Common myeloid progenitor, CD34-positive (primary cell): ENCODE measurements around the gene HHATL.
A peak's percentile ranks its signal among the peaks of the same experiment; 100 is the strongest.

ENCODE experiments used
- CTCF ChIA-PET: fragments of 350-600 bp; sonication (Branson Sonifier 250); formaldehyde crosslinking; loops from one replicate; lab custom pipeline; 2021; ENCODE audit warnings: antibody characterized with exemption; lab: Charles Lee
- POLR2A ChIA-PET: fragments of 350-600 bp; sonication (Branson Sonifier 250); formaldehyde crosslinking; loops from one replicate; lab custom pipeline; 2021; ENCODE audit warnings: antibody characterized with exemption; lab: Charles Lee
- DNase-seq, 3 donors: peaks; one replicate each; pipeline versions ENCODE4 v3.0.0 to v3.0.0-alpha.2; 2013
- H3K27ac ChIP-seq, 2 experiments: 1 replicate in 1 of 2; 2 replicates in 1 of 2; pipeline ENCODE4 v1.7.0; 2013; ENCODE audit warnings: inconsistent platforms in 2 of 2, low read length in 2 of 2, mild to moderate bottlenecking in 2 of 2, low read depth in 1 of 2, moderate library complexity in 1 of 2; ENCODE audit not compliant: severe bottlenecking in 2 of 2, insufficient read depth in 1 of 2, poor library complexity in 1 of 2
- H3K27me3 ChIP-seq, 5 experiments: replicated peaks in 2 of 5; 1 replicate in 3 of 5; 2 replicates in 2 of 5; pipeline versions ENCODE4 v1.6.1 to v1.7.0; 2013; ENCODE audit warnings: low read length in 4 of 5, mild to moderate bottlenecking in 2 of 5, moderate library complexity in 2 of 5, inconsistent platforms in 1 of 5; ENCODE audit not compliant: insufficient read depth in 5 of 5, control insufficient read depth in 4 of 5
- H3K36me3 ChIP-seq, 4 experiments: 1 replicate in 2 of 4; 2 replicates in 2 of 4; pipeline versions ENCODE4 v1.6.1 to v1.7.0; 2013; ENCODE audit warnings: low read length in 3 of 4, control low read depth in 1 of 4, mild to moderate bottlenecking in 1 of 4; ENCODE audit not compliant: control insufficient read depth in 4 of 4, insufficient read depth in 4 of 4
- H3K4me1 ChIP-seq, 4 experiments: 1 replicate in 3 of 4; 2 replicates in 1 of 4; pipeline versions ENCODE4 v1.6.1 to v1.7.1; 2013; ENCODE audit warnings: low read length in 3 of 4, mild to moderate bottlenecking in 3 of 4, control low read depth in 1 of 4, inconsistent platforms in 1 of 4, moderate library complexity in 1 of 4; ENCODE audit not compliant: control insufficient read depth in 4 of 4, insufficient read depth in 4 of 4; ENCODE audit errors: control extremely low read depth in 1 of 4
- H3K4me3 ChIP-seq, 7 experiments: 1 replicate in 4 of 7; 2 replicates in 3 of 7; pipeline versions ENCODE4 v1.5.1 to v1.7.0; 2013; ENCODE audit warnings: mild to moderate bottlenecking in 7 of 7, low read length in 6 of 7, moderate library complexity in 6 of 7, inconsistent platforms in 2 of 7, low read depth in 2 of 7, control low read depth in 1 of 7; ENCODE audit not compliant: insufficient read depth in 4 of 7, control insufficient read depth in 1 of 7; ENCODE audit errors: extremely low read depth in 1 of 7
- H3K9me3 ChIP-seq, 5 experiments: 1 replicate in 4 of 5; 2 replicates in 1 of 5; pipeline versions ENCODE4 v1.6.1 to v1.7.1; 2013; ENCODE audit warnings: low read length in 4 of 5, mild to moderate bottlenecking in 2 of 5, inconsistent platforms in 1 of 5, low read depth in 1 of 5, moderate library complexity in 1 of 5; ENCODE audit not compliant: control insufficient read depth in 4 of 5, insufficient read depth in 2 of 5; ENCODE audit errors: control extremely low read depth in 1 of 5
- WGBS: methylation state at CpG from one replicate; pipeline ENCODE4 v1.1.5; 2013; ENCODE audit not compliant: insufficient coverage; 5-methylcytosine and 5-hydroxymethylcytosine counted together

HHATL gene

DNA sequence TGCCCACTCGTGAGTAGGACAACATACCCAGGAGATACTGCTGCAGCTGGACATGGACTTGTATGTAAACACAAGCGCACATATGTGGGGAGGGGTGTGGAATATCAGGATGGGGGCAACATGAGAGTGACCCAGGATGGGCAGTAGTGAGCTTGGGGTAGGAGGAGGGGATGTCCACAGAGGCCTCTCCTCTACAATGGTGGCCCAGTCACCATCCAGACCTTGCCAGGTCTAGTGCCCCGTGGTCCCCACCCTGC lies 49.4 kb downstream of the HHATL start:
- CTCF ChIA-PET = interaction anchor here (1.3 kb wide), 1 partner anchor 106 kb away, joined by 3 read pairs; no protein-coding TSS in a partner anchor
- Histone ChIP-seq H3K27me3 (no peaks in the 10 kb centered on the region), H3K27ac (no peak overlapping the region), H3K4me3 (peak overlapping the region in 4 of 7 experiments; percentile 51 to 84 (median 74)), H3K4me1 (peaks cover 6 to 34% (median 32%) of the 10 kb centered on the region in 4 experiments), H3K9me3 (no peaks in the 10 kb centered on the region), H3K36me3 (peaks cover 0 to 18% (median 3%) of the 10 kb centered on the region in 4 experiments)
- POLR2A ChIA-PET = no interaction called here
- DNase-seq = no peak
- WGBS = 100% methylated on average over 1 of the region's 3 CpGs

DNA sequence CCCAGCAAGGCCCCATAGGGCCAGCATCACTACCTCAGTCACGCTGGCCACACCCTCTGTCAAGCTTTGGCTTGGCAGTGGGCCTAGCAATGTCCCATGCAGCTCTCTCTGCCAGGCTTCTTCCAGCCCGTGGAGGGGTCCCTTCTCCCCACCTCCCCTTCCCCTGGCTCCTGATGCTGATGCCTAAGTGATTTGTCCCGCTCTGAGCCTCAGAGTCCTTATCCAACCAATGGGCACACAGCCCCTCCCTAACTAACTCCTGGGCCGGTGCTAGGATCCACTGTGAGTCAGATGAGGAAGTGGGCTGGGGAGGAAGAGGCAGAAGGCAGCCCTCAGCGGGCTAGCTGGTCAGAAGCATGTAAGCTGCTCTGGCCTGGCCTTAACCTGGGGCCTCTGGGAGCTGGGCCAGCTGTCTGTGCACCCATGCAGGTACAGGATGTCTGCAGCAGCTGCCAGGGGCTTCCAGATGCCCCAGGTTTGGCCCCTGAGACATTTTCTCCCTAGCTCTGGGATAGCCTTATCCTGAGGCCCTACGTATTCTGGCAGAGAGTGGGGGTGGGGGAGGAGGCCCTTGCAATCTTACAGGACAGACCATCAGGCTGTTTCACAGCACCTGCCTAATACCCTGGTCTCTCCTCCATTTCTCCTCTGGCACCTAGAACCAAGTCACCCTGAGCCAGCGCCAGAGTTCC lies 49.8 kb downstream of the HHATL start:
- H3K9me3 ChIP-seq = no peaks in the 10 kb centered on the region
- no peaks in the 10 kb centered on the region for H3K27me3 ChIP-seq
- peak overlapping the region in 3 of 7 experiments; percentile 5 to 84 (median 72) for H3K4me3 ChIP-seq
- H3K27ac ChIP-seq = no peak overlapping the region
- WGBS = 24% methylated on average over 5 of the region's 7 CpGs
- ChIA-PET CTCF (interaction anchor here (1.1 to 2.3 kb wide), 6 partner anchors 16 to 107 kb away, joined by 3 to 13 read pairs (median 4); no protein-coding TSS in a partner anchor), POLR2A (interaction anchor here (0.5 kb wide), 1 partner anchor 1675 kb away, joined by 4 read pairs; no protein-coding TSS in a partner anchor)
- peak; percentile 42 to 82 (median 74) for DNase-seq
- peaks cover under 1 to 22% (median 7%) of the 10 kb centered on the region in 4 experiments for H3K36me3 ChIP-seq
- H3K4me1 ChIP-seq = peaks cover 6 to 34% (median 32%) of the 10 kb centered on the region in 4 experiments

- H3K4me1 ChIP-seq = peaks cover 6 to 34% (median 32%) of the 10 kb centered on the region in 4 experiments
- ChIA-PET CTCF (interaction anchor here (0.9 to 2.3 kb wide), 8 partner anchors 9 to 106 kb away, joined by 3 to 13 read pairs (median 4); no protein-coding TSS in a partner anchor), POLR2A (interaction anchor here (0.5 kb wide), 1 partner anchor 1675 kb away, joined by 4 read pairs; no protein-coding TSS in a partner anchor)
- H3K4me3 ChIP-seq = peak overlapping the region in 1 of 7 experiments; percentile 72
- H3K9me3 ChIP-seq = no peaks in the 10 kb centered on the region
- H3K27ac ChIP-seq = no peak overlapping the region
- WGBS = no CpG with 5 or more reads among the region's 1 CpG
- H3K27me3 ChIP-seq = no peaks in the 10 kb centered on the region
- DNase-seq = peak in 1 of 3 donors; percentile 7
- peaks cover 5 to 27% (median 10%) of the 10 kb centered on the region in 4 experiments for H3K36me3 ChIP-seq
Measured at GRCh38 chr3:42652251-42652610, 50.4 kb downstream of the HHATL start.

GRCh38 chr3:42651248-42652091 lies 51.1 kb downstream of the HHATL start:
- no peaks in the 10 kb centered on the region for H3K9me3 ChIP-seq
- WGBS = 98% methylated on average over 6 of the region's 9 CpGs
- no peaks in the 10 kb centered on the region for H3K27me3 ChIP-seq
- CTCF ChIA-PET = interaction anchor here (0.9 to 2.3 kb wide), 7 partner anchors 9 to 106 kb away, joined by 3 to 13 read pairs (median 5); no protein-coding TSS in a partner anchor
- no peak overlapping the region for H3K27ac ChIP-seq
- peaks cover 6 to 34% (median 32%) of the 10 kb centered on the region in 4 experiments for H3K4me1 ChIP-seq
- POLR2A ChIA-PET = no interaction called here
- peaks cover 6 to 35% (median 14%) of the 10 kb centered on the region in 4 experiments for H3K36me3 ChIP-seq
- no peak overlapping the region for H3K4me3 ChIP-seq
- no peak for DNase-seq

DNA sequence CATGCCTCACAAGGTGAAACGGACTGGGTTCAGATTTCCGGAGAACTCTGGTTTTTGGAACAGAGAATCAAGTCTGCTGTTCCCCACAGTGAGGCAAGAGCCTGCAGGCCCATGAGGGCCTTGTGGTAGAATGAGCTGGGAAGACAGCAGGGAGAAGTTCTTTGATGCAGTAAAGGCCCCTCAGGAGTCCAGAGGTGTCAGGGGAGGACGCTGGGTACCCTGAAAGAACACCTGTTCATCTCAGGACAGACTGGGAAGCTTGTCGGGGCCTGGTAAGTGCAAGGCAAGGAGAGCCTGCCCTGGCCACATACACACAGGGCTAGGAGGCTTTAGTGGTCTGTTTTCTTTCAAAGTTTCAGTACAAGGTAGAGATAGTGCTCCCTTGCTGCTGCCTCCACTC lies 52.8 kb downstream of the HHATL start:
- no peak overlapping the region for H3K27ac ChIP-seq
- DNase-seq = no peak
- H3K4me3 ChIP-seq = no peak overlapping the region
- no peaks in the 10 kb centered on the region for H3K27me3 ChIP-seq
- H3K4me1 ChIP-seq = peaks cover 6 to 29% (median 25%) of the 10 kb centered on the region in 4 experiments
- WGBS = 98% methylated on average over 4 of the region's 4 CpGs
- no peaks in the 10 kb centered on the region for H3K9me3 ChIP-seq
- ChIA-PET CTCF (interaction anchor here (2.5 kb wide), 1 partner anchor 13 kb away, joined by 11 read pairs; no protein-coding TSS in a partner anchor), POLR2A (interaction anchor here (0.7 kb wide), 1 partner anchor 50 kb away, joined by 3 read pairs; no protein-coding TSS in a partner anchor)
- H3K36me3 ChIP-seq = peaks cover 8 to 48% (median 25%) of the 10 kb centered on the region in 4 experiments

- H3K4me3 ChIP-seq = no peak overlapping the region
- WGBS = no CpG with 5 or more reads among the region's 2 CpGs
- DNase-seq = no peak
- CTCF ChIA-PET = interaction anchor here (2.1 to 2.5 kb wide), 2 partner anchors 12 to 66 kb away, joined by 11 read pairs; partner anchors contain the start of gene SEC22C
- peaks cover 13 to 56% (median 32%) of the 10 kb centered on the region in 4 experiments for H3K36me3 ChIP-seq
- POLR2A ChIA-PET = no interaction called here
- H3K9me3 ChIP-seq = no peaks in the 10 kb centered on the region
- peaks cover 6 to 25% (median 21%) of the 10 kb centered on the region in 4 experiments for H3K4me1 ChIP-seq
- H3K27ac ChIP-seq = no peak overlapping the region
- no peaks in the 10 kb centered on the region for H3K27me3 ChIP-seq
Measured at GRCh38 chr3:42649006-42649405, 53.6 kb downstream of the HHATL start.
